IMR-90 (cell line): ENCODE measurements around the gene CDKN1C. TPM values are rescaled to one million over a fixed set of nuclear protein-coding genes. Genes with fewer than 3 reads are reported as not detected.

Experiments used
- ATAC-seq: fragments of 200-7000 bp; cut with Tn5 transposase; 2 replicates; pipeline ENCODE4 v1.9.1; 2020; ENCODE audit warnings: low read depth, mild to moderate bottlenecking, moderate library complexity
- BruUV-seq: library from RNA; stranded (reverse); fragments of 400-500 nt; replicated peaks from 2 replicates; lab custom pipeline; 2021; lab: Mats Ljungman, UMichigan
- CTCF ChIA-PET: fragments of 300-600 bp; formaldehyde crosslinking; extraction: SDS; loops from one replicate; lab custom pipeline; 2021; ENCODE audit warnings: antibody characterized with exemption; lab: Yijun Ruan, JAX
- POLR2A ChIA-PET: fragments of 300-600 bp; sonication (Branson Sonifier 250); formaldehyde crosslinking; loops from one replicate; lab custom pipeline; 2022; ENCODE audit warnings: antibody characterized with exemption; ENCODE audit not compliant: unreplicated experiment; lab: Charles Lee
- DNase-seq: peaks from one replicate; pipeline ENCODE4 v3.0.0; 2013
- H2AFZ ChIP-seq: replicated peaks from 2 replicates; pipeline ENCODE3; 2013; ENCODE audit warnings: low read length, mild to moderate bottlenecking; ENCODE audit not compliant: poor library complexity
- H2AK5ac ChIP-seq: 2 replicates; pipeline ENCODE4 v1.6.1; 2013; ENCODE audit warnings: low read depth, low read length, inconsistent platforms
- H2AK9ac ChIP-seq: replicated peaks from 2 replicates; pipeline ENCODE3; 2013; ENCODE audit warnings: mild to moderate bottlenecking, low read depth, low read length, moderate library complexity; ENCODE audit not compliant: poor library complexity
- H2BK120ac ChIP-seq: 2 replicates; pipeline ENCODE4 v1.6.1; 2013; ENCODE audit warnings: low read depth, low read length, inconsistent platforms
- H2BK15ac ChIP-seq: 3 replicates; pipeline ENCODE4 v1.6.1; 2013; ENCODE audit warnings: low read depth, low read length, inconsistent platforms
- H2BK20ac ChIP-seq: 2 replicates; pipeline ENCODE4 v1.6.1; 2013; ENCODE audit warnings: low read depth, mild to moderate bottlenecking, inconsistent platforms, low read length, moderate library complexity
- H2BK5ac ChIP-seq: 2 replicates; pipeline ENCODE4 v1.6.1; 2013; ENCODE audit warnings: mild to moderate bottlenecking, low read depth, low read length, inconsistent platforms; ENCODE audit not compliant: poor library complexity, severe bottlenecking
- H3K14ac ChIP-seq: replicated peaks from 2 replicates; pipeline ENCODE4 v1.6.1; 2013; ENCODE audit warnings: low read depth, low read length, inconsistent platforms
- H3K18ac ChIP-seq: 2 replicates; pipeline ENCODE4 v1.6.1; 2013; ENCODE audit warnings: low read depth, low read length, control low read depth
- H3K23ac ChIP-seq: 2 replicates; pipeline ENCODE4 v1.6.1; 2013; ENCODE audit warnings: low read depth, low read length, inconsistent platforms
- H3K27ac ChIP-seq: 2 replicates; pipeline ENCODE4 v1.5.1; 2013; ENCODE audit warnings: mild to moderate bottlenecking, control low read depth, low read length; ENCODE audit not compliant: insufficient read depth
- H3K27me3 ChIP-seq: 2 replicates; pipeline ENCODE4 v1.6.1; 2013; ENCODE audit warnings: low read length; ENCODE audit not compliant: control insufficient read depth, insufficient read depth
- H3K36me3 ChIP-seq: 2 replicates; pipeline ENCODE4 v1.6.1; 2013; ENCODE audit warnings: low read length, mixed read lengths; ENCODE audit not compliant: control insufficient read depth, insufficient read depth
- H3K4ac ChIP-seq: 2 replicates; pipeline ENCODE4 v1.6.1; 2013; ENCODE audit warnings: low read depth, low read length, inconsistent platforms
- H3K4me1 ChIP-seq: 2 replicates; pipeline ENCODE4 v1.6.1; 2013; ENCODE audit warnings: low read length, mixed read lengths; ENCODE audit not compliant: control insufficient read depth, insufficient read depth
- H3K4me2 ChIP-seq: 2 replicates; pipeline ENCODE4 v1.6.1; 2013; ENCODE audit warnings: low read depth, mild to moderate bottlenecking, control low read depth, low read length, moderate library complexity
- H3K4me3 ChIP-seq: 2 replicates; pipeline ENCODE4 v1.5.1; 2013; ENCODE audit warnings: low read depth, mild to moderate bottlenecking, control low read depth, low read length, moderate library complexity; ENCODE audit not compliant: insufficient read depth
- H3K56ac ChIP-seq: 2 replicates; pipeline ENCODE4 v1.6.1; 2013; ENCODE audit warnings: low read length, inconsistent platforms; ENCODE audit not compliant: insufficient read depth; ENCODE audit errors: extremely low read depth
- H3K79me1 ChIP-seq, 2 experiments: 2 replicates each; pipeline ENCODE4 v1.6.1; 2013; ENCODE audit warnings: low read length in 2 of 2, inconsistent platforms in 1 of 2, low read depth in 1 of 2
- H3K9ac ChIP-seq: 2 replicates; pipeline ENCODE4 v1.6.1; 2013; ENCODE audit warnings: low read depth, low read length, control low read depth
- H3K9me1 ChIP-seq: 2 replicates; pipeline ENCODE4 v1.6.1; 2013; ENCODE audit warnings: low read length, inconsistent platforms; ENCODE audit not compliant: insufficient read depth
- H3K9me3 ChIP-seq: 2 replicates; pipeline ENCODE4 v1.6.1; 2013; ENCODE audit warnings: low read length; ENCODE audit not compliant: control insufficient read depth, insufficient read depth
- H4K20me1 ChIP-seq: 2 replicates; pipeline ENCODE4 v1.6.1; 2013; ENCODE audit warnings: low read length, inconsistent platforms; ENCODE audit not compliant: insufficient read depth
- H4K5ac ChIP-seq: 2 replicates; pipeline ENCODE4 v1.6.1; 2013; ENCODE audit warnings: mild to moderate bottlenecking, low read depth, low read length, control low read depth
- H4K8ac ChIP-seq, 2 experiments: 2 replicates each; pipeline ENCODE4 v1.6.1; 2013; ENCODE audit warnings: low read depth in 2 of 2, low read length in 2 of 2, control low read depth in 1 of 2, inconsistent platforms in 1 of 2
- H4K91ac ChIP-seq: 2 replicates; pipeline ENCODE4 v1.6.1; 2013; ENCODE audit warnings: low read depth, low read length, inconsistent platforms; ENCODE audit not compliant: insufficient read depth
- CTCF ChIP-seq: conservative IDR thresholded peaks from 2 replicates; pipeline ENCODE4 v1.5.1; 2012; ENCODE audit warnings: mild to moderate bottlenecking, low read depth, low read length, improper control_type of control experiment
- MAZ ChIP-seq: IDR thresholded peaks from 2 replicates; pipeline ENCODE4 v1.6.1; 2012; ENCODE audit warnings: low read depth, mild to moderate bottlenecking, low read length, improper control_type of control experiment, moderate library complexity, borderline replicate concordance
- RAD21 ChIP-seq: IDR thresholded peaks from 2 replicates; pipeline ENCODE4 v1.6.1; 2012; ENCODE audit warnings: low read length, improper control_type of control experiment
- USF2 ChIP-seq: fragments of 150-350 bp; IDR thresholded peaks from 2 replicates; pipeline ENCODE4 v1.6.1; 2017; ENCODE audit warnings: mild to moderate bottlenecking, antibody characterized with exemption, low read length, low read depth
- WGBS, 2 experiments: methylation state at CpG; one replicate each; pipeline versions ENCODE4 v1.1.5 to v1.1.7; 2013; ENCODE audit warnings: missing lambda C conversion rate in 2 of 2; ENCODE audit not compliant: insufficient read length in 1 of 2; ENCODE audit errors: extremely low coverage in 2 of 2; 5-methylcytosine and 5-hydroxymethylcytosine counted together
- dilution Hi-C: fragments of 300-500 bp; cut with HindIII; formaldehyde crosslinking; loops from one replicate; pipeline ENCODE4 v1.14.3; 2018; ENCODE audit warnings: low sequenced_read_pairs; ENCODE audit not compliant: unreplicated experiment
- in situ Hi-C: fragments of 300-500 bp; cut with MboI; formaldehyde crosslinking; loops from 3 replicates; pipeline ENCODE4 v1.14.3; 2019; ENCODE audit warnings: low sequenced_read_pairs, inconsistent platforms, mixed read lengths
- intact Hi-C: fragments of 100-400 bp; cut with micrococcal nuclease; formaldehyde crosslinking; loops from 2 replicates; pipeline ENCODE4 v1.10.0; 2022
- polyA plus RNA-seq, 3 experiments: library from polyadenylated mRNA; depleted of rRNA; stranded (reverse); fragments of >200 nt; gene quantifications; 2 replicates each; pipeline ENCODE4 v1.2.3, GENCODE V29; 2012; ENCODE audit warnings: low replicate concordance in 1 of 3
- total RNA-seq: library from RNA; depleted of rRNA; stranded (reverse); fragments of >200 nt; gene quantifications from 2 replicates; pipeline ENCODE4 v1.2.3, GENCODE V29; 2012

Gene CDKN1C
- total and polyA plus RNA-seq, 2 of the 4 experiments (the other 2 are of a cell fraction): 1.6 to 3.0 TPM

GRCh38 chr11:2853401-2853800 lies 32.2 kb downstream of the CDKN1C start:
- Histone ChIP-seq H3K4ac (no peak overlapping the region), H3K14ac (no peak overlapping the region), H2BK120ac (no peak overlapping the region), H3K18ac (no peak overlapping the region), H3K9me1 (no peaks in the 10 kb centered on the region), H3K56ac (no peak overlapping the region), H3K9me3 (no peaks in the 10 kb centered on the region), H3K23ac (no peak overlapping the region), H3K27me3 (peaks cover 43% of the 10 kb centered on the region), H4K8ac (no peak overlapping the region), H2BK5ac (no peak overlapping the region), H2BK20ac (no peak overlapping the region), H2AFZ (no peak overlapping the region), H4K5ac (no peak overlapping the region), H3K36me3 (no peaks in the 10 kb centered on the region), H4K91ac (no peak overlapping the region), H2AK9ac (no peak overlapping the region), H3K4me3 (no peak overlapping the region), H3K4me2 (no peak overlapping the region), H3K4me1 (no peaks in the 10 kb centered on the region), H4K20me1 (no peaks in the 10 kb centered on the region; the same call in 1 of the 2 replicates), H3K79me1 (no peaks in the 10 kb centered on the region), H3K27ac (no peak overlapping the region), H2BK15ac (no peak overlapping the region), H2AK5ac (no peak overlapping the region), H3K9ac (no peak overlapping the region)
- CTCF ChIA-PET: no interaction called here
- POLR2A ChIA-PET: no interaction called here
- BruUV-seq: no TSS peak
- no peak for ATAC-seq
- no peak for DNase-seq
- dilution Hi-C loops: no loop called here
- TF ChIP-seq CTCF (no peak), USF2 (no peak), MAZ (no peak), RAD21 (no peak)
- WGBS, 2 experiments: 82% methylated on average over 7 of the region's 12 CpGs; no CpG with 5 or more reads in 1 of the 2 experiments
- intact Hi-C loops: no loop called here
- in situ Hi-C loops: no loop called here
